ENCODE measurements around the gene DLEC1. TPM values are rescaled to one million over a fixed set of nuclear protein-coding genes. Genes with fewer than 3 reads are reported as not detected.
"Not testable (repeated sequence)": the region's sequence is repeated elsewhere in the genome, so short reads cannot be mapped to it uniquely, and the experiment has no call there.

DLEC1 gene
- polyA plus RNA-seq, 5 donors: 2.3 to 10.4 (median 7.8) TPM

GRCh38 chr3:38119821-38120692, 81.0 kb downstream of the DLEC1 start:
- no peak for DNase-seq

GRCh38 chr3:38120693-38121450, 81.9 kb downstream of the DLEC1 start:
- DNase-seq: no peak

GRCh38 chr3:38121451-38121831, 82.4 kb downstream of the DLEC1 start:
- DNase-seq: no peak

GRCh38 chr3:38121832-38122461, 82.9 kb downstream of the DLEC1 start:
- no peak for DNase-seq

- no peak for DNase-seq
Observed at GRCh38 chr3:38122712-38123290, 83.8 kb downstream of the DLEC1 start.

GRCh38 chr3:38124324-38125122, 85.5 kb downstream of the DLEC1 start:
- DNase-seq: no peak

GRCh38 chr3:38125305-38126120, 86.5 kb downstream of the DLEC1 start:
- DNase-seq: no peak

- no peak for DNase-seq
Observed at GRCh38 chr3:38126121-38126892, 87.3 kb downstream of the DLEC1 start.

- DNase-seq: no peak
Observed at GRCh38 chr3:38127611-38128302, 88.7 kb downstream of the DLEC1 start.

- no peak for DNase-seq
Observed at GRCh38 chr3:38128303-38128655, 89.3 kb downstream of the DLEC1 start.

GRCh38 chr3:38129058-38129457, 90.0 kb downstream of the DLEC1 start:
- DNase-seq: no peak

- DNase-seq: no peak
Observed at GRCh38 chr3:38130631-38131065, 91.6 kb downstream of the DLEC1 start.

- no peak for DNase-seq
Observed at GRCh38 chr3:38131621-38132369, 92.8 kb downstream of the DLEC1 start.

- no peak for DNase-seq
Observed at GRCh38 chr3:38133209-38133556, 94.2 kb downstream of the DLEC1 start.

GRCh38 chr3:38133557-38134405, 94.8 kb downstream of the DLEC1 start:
- DNase-seq: no peak

GRCh38 chr3:38134517-38135143, 95.6 kb downstream of the DLEC1 start:
- not testable (repeated sequence) for DNase-seq

Data from right lung (tissue), 5 donors.